Activated naive CD4-positive, alpha-beta T cell treated with anti-CD3 and anti-CD28 coated beads, Interleukin-2, amount 50 U/mL, for 72 hours (primary cell): Measurements from ENCODE around the gene ACO1. TPM values are rescaled to one million over a fixed set of nuclear protein-coding genes. Genes with fewer than 3 reads are reported as not detected.
"Not testable (repeated sequence)": the region's sequence is repeated elsewhere in the genome, so short reads cannot be mapped to it uniquely, and the experiment has no call there.

Experiments used
- ATAC-seq, 2 donors: fragments of 150-1000 bp; cut with Tn5 transposase; 2 replicates each; pipeline ENCODE4 v1.10.0; 2021; ENCODE audit warnings: mild to moderate bottlenecking in 2 of 2, moderate library complexity in 2 of 2
- DNase-seq, 2 donors: peaks; one replicate each; pipeline ENCODE4 v3.0.0; 2021 to 2022; ENCODE audit warnings: low spot score in 2 of 2
- H3K27ac Mint-ChIP-seq, 2 donors: one replicate each; pipeline ENCODE4 v1.8.0; 2022; ENCODE audit warnings: mild to moderate bottlenecking in 2 of 2, mixed read lengths in 2 of 2
- H3K36me3 Mint-ChIP-seq, 2 donors: one replicate each; pipeline ENCODE4 v1.8.0; 2022; ENCODE audit warnings: mixed read lengths in 2 of 2
- H3K9me3 Mint-ChIP-seq, 2 donors: one replicate each; pipeline ENCODE4 v1.8.0; 2022; ENCODE audit warnings: mixed read lengths in 2 of 2
- total RNA-seq, 2 donors: library from RNA; stranded (reverse); gene quantifications; one replicate each; pipeline ENCODE4 v1.2.3, GENCODE V29; 2022

ACO1 gene
- total RNA-seq = 10 to 100 TPM in 1 of 2 donors, 1 to 10 TPM in 1; 9.9 to 16.7 TPM

GRCh38 chr9:32384364-32385151 lies at the start of gene ACO1:
ACO1 (plus strand) TSS chr9:32384643; CDS start chr9:32405507, 20,864 bp downstream.
- Mint-ChIP-seq H3K27ac (peak within 1 kb of the TSS in 1 of 2 donors; percentile 57), H3K36me3 (no peaks in the 10 kb centered on the region), H3K9me3 (no peaks in the 10 kb centered on the region)
- ATAC-seq (peak; percentile 96 to 97), DNase-seq (peak; percentile 87 to 90)

- no peaks in the 10 kb centered on the region for H3K36me3 Mint-ChIP-seq
- H3K9me3 Mint-ChIP-seq = no peaks in the 10 kb centered on the region
- DNase-seq (no peak), ATAC-seq (no peak)
- no peak overlapping the region for H3K27ac Mint-ChIP-seq
These were observed 49.2 kb upstream of the ACO1 start for GRCh38 chr9:32334916-32335895.

- ATAC-seq (no peak), DNase-seq (no peak)
- Mint-ChIP-seq H3K27ac (no peak overlapping the region), H3K9me3 (no peaks in the 10 kb centered on the region), H3K36me3 (no peaks in the 10 kb centered on the region)
These were observed 45.0 kb upstream of the ACO1 start for GRCh38 chr9:32339424-32339823.

GRCh38 chr9:32340361-32340760 lies 44.1 kb upstream of the ACO1 start:
- no peak for ATAC-seq
- DNase-seq = no peak
- H3K36me3 Mint-ChIP-seq = no peaks in the 10 kb centered on the region
- no peaks in the 10 kb centered on the region for H3K9me3 Mint-ChIP-seq
- H3K27ac Mint-ChIP-seq = no peak overlapping the region

GRCh38 chr9:32344551-32345182 lies 39.8 kb upstream of the ACO1 start:
- Mint-ChIP-seq H3K36me3 (no peaks in the 10 kb centered on the region), H3K27ac (peak overlapping the region in 1 of 2 donors; percentile 58), H3K9me3 (no peaks in the 10 kb centered on the region)
- DNase-seq (no peak), ATAC-seq (peak in 1 of 2 donors; percentile 56)

- no peaks in the 10 kb centered on the region for H3K36me3 Mint-ChIP-seq
- ATAC-seq (no peak), DNase-seq (no peak)
- no peaks in the 10 kb centered on the region for H3K9me3 Mint-ChIP-seq
- peak overlapping the region in 1 of 2 donors; percentile 58 for H3K27ac Mint-ChIP-seq
These were observed 39.2 kb upstream of the ACO1 start for GRCh38 chr9:32345243-32345642.

GRCh38 chr9:32347571-32347970 lies 36.9 kb upstream of the ACO1 start:
- Mint-ChIP-seq H3K9me3 (no peaks in the 10 kb centered on the region), H3K27ac (no peak overlapping the region), H3K36me3 (no peaks in the 10 kb centered on the region)
- DNase-seq (no peak), ATAC-seq (no peak)

GRCh38 chr9:32348106-32348695 lies 36.2 kb upstream of the ACO1 start:
- ATAC-seq = no peak
- H3K36me3 Mint-ChIP-seq = no peaks in the 10 kb centered on the region
- no peak overlapping the region for H3K27ac Mint-ChIP-seq
- DNase-seq = no peak
- H3K9me3 Mint-ChIP-seq = no peaks in the 10 kb centered on the region

GRCh38 chr9:32349013-32349412 lies 35.4 kb upstream of the ACO1 start:
- Mint-ChIP-seq H3K27ac (no peak overlapping the region), H3K9me3 (no peaks in the 10 kb centered on the region), H3K36me3 (no peaks in the 10 kb centered on the region)
- ATAC-seq (no peak), DNase-seq (no peak)

- DNase-seq (no peak), ATAC-seq (no peak)
- Mint-ChIP-seq H3K9me3 (no peaks in the 10 kb centered on the region), H3K36me3 (no peaks in the 10 kb centered on the region), H3K27ac (no peak overlapping the region)
These were observed 33.8 kb upstream of the ACO1 start for GRCh38 chr9:32350682-32351081.

GRCh38 chr9:32351845-32352244 lies 32.6 kb upstream of the ACO1 start:
- DNase-seq (no peak), ATAC-seq (no peak)
- Mint-ChIP-seq H3K9me3 (no peaks in the 10 kb centered on the region), H3K27ac (no peak overlapping the region), H3K36me3 (no peaks in the 10 kb centered on the region)

- ATAC-seq, H3K36me3 Mint-ChIP-seq, H3K27ac Mint-ChIP-seq, DNase-seq, H3K9me3 Mint-ChIP-seq: not testable (repeated sequence)
These were observed 31.0 kb upstream of the ACO1 start for GRCh38 chr9:32353476-32353875.

GRCh38 chr9:32359452-32359851 lies 25.0 kb upstream of the ACO1 start:
- Mint-ChIP-seq H3K36me3 (no peaks in the 10 kb centered on the region), H3K9me3 (no peaks in the 10 kb centered on the region), H3K27ac (no peak overlapping the region)
- no peak for DNase-seq
- ATAC-seq = peak; percentile 73 to 77

GRCh38 chr9:32360983-32361673 lies 23.3 kb upstream of the ACO1 start:
- DNase-seq (no peak), ATAC-seq (peak; percentile 63 to 68)
- Mint-ChIP-seq H3K27ac (no peak overlapping the region), H3K36me3 (no peaks in the 10 kb centered on the region), H3K9me3 (no peaks in the 10 kb centered on the region)

- H3K36me3 Mint-ChIP-seq = no peaks in the 10 kb centered on the region
- no peaks in the 10 kb centered on the region for H3K9me3 Mint-ChIP-seq
- H3K27ac Mint-ChIP-seq = no peak overlapping the region
- no peak for ATAC-seq
- DNase-seq = no peak
These were observed 13.2 kb upstream of the ACO1 start for GRCh38 chr9:32371279-32371678.

- DNase-seq = no peak
- Mint-ChIP-seq H3K36me3 (no peaks in the 10 kb centered on the region), H3K9me3 (no peaks in the 10 kb centered on the region), H3K27ac (no peak overlapping the region)
- no peak for ATAC-seq
These were observed 12.8 kb upstream of the ACO1 start for GRCh38 chr9:32371679-32372078.
